Measurements from ENCODE around the gene SCN3A. TPM values are rescaled to one million over a fixed set of nuclear protein-coding genes. Genes with fewer than 3 reads are reported as not detected.

The SCN3A gene
- 4.7 and 5.2 TPM in 2 replicates for polyA plus RNA-seq (2014; cell fraction: cytosol; rRNA removed)
- 7.3 and 8.4 TPM in 2 replicates for polyA plus RNA-seq (2014; cell fraction: nucleus; rRNA removed)

DNA sequence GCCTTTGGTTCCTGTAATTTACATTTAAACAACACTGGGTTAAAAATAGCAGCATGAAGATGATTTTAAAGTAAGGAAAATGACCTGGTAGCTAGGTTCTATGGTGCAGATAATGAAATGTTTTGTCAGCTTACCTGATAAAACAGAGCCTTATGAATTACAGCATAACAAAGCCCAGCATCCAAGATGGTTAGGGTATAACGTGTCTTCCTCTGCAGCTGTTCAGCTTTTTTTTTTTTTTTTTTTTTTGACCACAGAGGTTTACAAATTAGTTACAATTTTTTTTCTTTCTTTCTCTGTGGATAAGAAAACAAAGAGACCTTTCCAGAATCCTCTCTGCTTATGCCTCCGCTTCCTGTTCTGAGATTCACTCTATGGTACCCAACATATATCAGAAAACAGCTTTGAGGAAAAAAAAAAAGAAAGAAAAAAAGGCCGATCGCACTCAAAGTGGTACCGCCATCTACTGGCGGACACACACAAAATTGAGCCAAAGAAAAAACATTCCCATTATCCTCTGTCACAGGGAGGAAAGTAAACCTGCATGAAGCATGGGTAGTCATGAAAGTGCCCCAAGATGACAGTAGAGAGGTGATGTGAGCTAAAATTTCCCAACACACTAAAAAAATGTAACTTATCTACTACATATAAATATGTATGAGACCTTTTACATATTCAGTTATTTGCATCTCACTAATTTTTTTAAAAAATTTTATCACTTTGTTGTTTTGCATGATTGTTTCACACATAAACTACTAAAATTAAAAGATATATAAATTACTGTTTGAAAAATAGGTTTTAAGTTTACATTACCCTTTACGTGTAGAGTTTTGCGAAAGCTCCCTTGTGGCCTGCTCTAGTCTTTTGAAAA, at the start of gene SCN3A:
SCN3A (minus strand) TSS at position 362 of the 871 bp plus-strand sequence. CDS start 27,656 bp downstream, outside the sequence.
- peak; percentile 81 for DNase-seq (ENCODE audit: low spot score)

DNA sequence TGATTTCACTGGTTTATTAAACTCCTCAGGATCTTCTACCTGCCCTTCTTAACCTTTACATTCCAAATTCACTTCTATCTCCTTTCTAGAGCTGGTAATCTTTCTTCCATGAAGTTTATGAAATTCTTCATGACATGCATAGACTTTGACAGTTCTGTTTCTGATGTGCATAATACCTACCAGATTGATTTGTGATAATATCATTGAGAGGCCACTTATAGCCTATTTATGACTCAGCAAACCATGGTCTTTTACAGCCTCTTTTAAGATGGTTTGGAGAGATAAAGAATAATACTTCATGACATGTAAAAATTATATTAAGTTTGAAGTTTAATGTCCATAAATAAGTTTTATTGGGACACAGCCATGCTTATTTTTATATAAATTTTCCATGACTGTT, 49.3 kb upstream of the SCN3A start:
- peak; percentile 22 for DNase-seq (ENCODE audit: low spot score)

DNA sequence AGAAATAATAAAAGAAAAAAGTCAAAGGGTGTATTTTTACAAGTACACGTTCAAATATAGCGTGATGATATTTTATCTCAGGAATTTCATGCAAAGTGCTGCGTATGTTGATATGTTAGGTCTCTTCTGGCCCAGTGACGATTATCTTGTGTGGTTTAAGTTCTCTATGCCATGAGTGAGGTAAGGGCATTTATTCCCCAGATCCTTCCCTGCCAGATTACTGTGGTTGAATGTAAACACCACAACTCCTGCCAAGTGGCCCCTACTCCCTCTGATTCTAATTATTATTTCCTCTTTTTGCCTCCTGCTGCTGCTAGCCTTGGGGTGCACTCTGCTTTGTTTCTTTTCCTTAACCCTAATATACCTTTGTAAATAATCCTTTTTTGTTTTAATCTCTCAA, 47.5 kb upstream of the SCN3A start:
- DNase-seq (ENCODE audit: low spot score): no peak

DNA sequence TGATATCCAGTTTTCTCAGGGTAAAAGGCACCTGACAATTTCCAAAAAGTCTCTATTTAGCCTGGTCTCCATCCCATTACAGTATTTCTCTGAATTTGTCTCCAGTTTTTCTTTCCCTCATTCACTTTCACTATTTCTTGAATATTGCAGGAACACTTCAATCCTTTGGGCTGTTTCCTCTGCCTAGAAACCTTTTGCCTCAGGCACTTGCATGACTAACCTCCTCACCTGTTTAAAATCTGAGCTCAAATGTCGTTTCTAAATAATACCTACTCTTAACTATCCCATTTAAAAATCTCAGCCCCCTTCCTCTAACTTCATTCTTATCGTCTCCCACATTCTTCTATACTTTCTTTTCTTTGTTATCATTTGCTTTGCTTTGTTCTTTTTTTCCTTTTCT, 44.4 kb upstream of the SCN3A start:
- no peak for DNase-seq (ENCODE audit: low spot score)

DNA sequence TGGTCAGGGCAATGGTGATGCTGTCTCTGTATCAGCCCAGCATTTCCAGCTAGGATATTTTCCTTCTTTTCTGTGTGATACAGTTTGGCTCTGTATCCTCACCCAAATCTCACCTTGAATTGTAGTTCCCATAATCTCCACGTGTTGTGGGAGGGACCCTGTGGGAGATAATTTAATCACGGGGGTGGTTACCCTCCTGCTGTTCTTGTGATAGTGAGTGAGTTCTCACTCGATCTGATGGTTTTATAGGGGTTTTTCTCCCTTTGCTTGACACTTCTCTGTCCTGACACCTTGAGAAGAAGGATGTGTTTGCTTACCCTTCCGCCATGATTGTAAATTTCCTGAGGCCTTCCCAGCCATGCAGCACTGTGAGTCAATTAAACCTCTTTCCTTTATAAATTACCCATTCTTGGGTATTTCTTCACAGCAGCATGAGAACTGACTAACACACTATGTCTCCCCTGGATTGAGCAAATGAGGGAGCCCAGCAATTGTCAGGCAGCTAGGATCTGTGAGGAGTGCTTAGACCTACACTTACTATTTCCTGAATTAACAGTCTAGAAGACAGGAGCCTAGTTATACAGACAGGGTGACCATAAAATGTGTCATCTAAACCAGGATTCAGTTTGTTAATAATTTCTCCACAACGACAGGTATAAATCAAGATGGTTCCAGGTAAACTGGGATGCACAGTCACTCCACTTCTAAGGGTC, 41.4 kb upstream of the SCN3A start:
- DNase-seq (ENCODE audit: low spot score): no peak

DNA sequence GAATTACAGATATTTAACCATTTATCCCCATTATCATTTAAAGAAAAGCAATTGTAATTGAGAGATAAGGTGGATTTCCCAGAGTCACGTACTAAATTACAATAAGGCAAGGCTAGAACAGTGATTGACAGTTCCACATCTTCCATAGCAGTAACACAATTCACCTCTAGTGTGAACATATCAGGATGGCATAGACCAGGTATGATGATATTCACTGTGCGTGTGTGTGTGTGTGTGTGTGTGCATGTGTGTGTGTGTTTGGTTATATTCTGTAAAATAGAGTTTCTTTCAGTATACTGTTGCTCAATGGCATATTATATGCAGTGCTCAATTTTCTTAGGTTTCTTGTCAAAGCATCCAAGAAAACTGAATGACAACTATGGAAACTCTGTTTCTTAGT, 37.1 kb upstream of the SCN3A start:
- DNase-seq (ENCODE audit: low spot score): no peak

DNA sequence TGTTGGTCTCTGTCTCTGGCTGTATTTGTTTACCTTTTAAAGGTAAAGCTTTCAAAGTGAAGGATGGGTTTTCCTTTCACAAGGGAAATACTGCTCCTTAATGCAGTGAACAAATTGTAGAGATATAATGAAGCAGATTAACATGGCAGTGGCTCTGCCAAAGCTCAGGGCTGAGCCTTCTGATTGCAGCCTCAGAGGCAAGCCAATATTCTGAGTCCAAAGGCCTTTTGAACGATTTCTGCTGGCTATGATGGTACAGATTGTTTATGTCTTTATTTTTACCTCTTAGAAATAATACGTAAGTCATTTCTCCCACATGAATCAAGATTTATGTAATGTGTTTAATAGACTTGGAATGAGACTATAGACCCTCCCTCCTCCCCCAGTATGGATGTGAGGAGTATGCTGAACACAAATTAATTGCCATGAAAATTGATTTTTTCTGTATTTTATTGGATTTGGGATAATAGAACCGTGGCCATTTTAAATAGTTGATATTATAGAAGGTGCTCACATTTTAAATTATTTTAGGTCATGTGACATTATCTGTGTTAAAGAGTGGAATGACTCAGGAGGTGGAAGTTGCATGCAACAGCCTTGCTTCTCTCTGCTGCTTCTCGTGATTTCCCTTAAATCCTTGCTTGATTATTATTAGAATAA, 36.1 kb upstream of the SCN3A start:
- peak; percentile 56 for DNase-seq (ENCODE audit: low spot score)

DNA sequence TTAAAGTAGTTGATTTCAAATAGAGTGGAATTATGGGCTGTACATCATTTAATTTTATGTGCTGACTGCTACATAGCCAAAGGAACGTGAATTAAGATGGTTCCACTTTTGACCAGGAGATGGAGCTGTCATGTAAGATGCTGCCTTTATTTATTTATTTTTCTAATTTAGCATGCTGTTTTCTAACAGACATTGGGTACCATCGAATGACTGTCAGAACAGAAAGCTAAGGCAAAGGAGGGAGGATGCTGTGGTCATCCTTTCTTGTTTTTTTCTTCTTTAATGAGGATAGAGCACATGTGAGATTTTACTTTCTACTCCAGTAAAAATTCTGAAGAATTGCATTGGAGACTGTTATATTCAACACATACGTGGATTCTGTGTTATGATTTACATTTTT, 35.4 kb upstream of the SCN3A start, which contains the start of gene SCN2A:
SCN2A (plus strand) TSS at position 185 of the 400 bp plus-strand sequence. CDS start 56,410 bp downstream, outside the sequence.
- DNase-seq (ENCODE audit: low spot score): peak; percentile 80

DNA sequence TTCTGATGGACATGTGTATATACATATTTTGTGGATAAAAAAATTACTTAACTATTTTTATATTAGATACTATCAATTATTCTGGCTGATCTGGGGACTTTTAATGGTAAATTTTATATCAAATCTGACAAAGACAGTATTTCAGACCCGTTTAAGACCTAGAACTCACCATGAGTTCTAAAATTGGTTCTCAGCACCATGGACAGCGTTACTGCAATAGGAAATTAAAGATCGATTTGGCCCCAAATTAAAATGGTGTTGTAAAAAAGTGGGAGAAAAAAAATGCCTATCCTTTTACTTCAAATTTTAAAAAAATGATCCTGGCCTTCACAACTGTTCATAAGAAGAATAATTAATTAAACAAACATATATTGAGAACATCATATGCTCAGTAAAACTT, 34.4 kb upstream of the SCN3A start:
- DNase-seq (ENCODE audit: low spot score): no peak

DNA sequence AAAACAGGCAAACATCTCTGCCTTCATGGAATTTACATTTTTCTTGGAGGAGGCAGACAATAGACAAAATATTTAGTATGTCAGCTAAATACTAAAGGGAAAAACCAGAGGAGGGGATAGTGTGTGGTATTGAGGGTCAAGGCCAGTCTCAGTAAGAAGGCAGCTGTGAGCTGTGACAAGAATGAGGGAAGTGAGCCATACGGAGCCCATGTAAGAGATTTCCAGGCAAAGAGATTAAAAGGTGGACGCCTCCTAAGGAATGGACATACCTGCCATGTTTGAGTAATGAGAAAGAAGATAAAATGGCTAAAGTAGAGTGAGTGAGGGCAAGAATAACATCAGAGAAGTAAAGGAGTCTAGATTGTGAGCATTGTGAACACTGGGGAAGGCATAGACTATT, 33.2 kb upstream of the SCN3A start:
- DNase-seq (ENCODE audit: low spot score): no peak

DNA sequence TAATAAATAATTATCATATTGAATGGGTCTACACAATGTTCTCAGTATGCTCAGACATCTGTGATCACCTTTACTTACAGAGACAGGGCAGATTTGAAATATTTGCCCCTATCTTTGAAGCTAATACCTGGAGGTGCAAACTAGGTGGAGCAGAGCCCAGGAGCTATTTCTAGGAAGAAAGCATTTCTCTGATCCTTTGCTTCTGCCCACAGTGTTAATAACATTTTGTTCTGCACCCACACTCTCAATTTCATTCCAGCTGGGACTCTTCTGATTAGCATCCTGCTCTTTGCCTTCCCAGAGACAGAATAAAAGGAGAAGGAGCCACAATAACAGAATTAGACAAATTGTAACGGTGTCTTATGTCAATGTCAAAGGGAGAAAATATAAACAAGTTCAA, 23.7 kb upstream of the SCN3A start:
- no peak for DNase-seq (ENCODE audit: low spot score)

DNA sequence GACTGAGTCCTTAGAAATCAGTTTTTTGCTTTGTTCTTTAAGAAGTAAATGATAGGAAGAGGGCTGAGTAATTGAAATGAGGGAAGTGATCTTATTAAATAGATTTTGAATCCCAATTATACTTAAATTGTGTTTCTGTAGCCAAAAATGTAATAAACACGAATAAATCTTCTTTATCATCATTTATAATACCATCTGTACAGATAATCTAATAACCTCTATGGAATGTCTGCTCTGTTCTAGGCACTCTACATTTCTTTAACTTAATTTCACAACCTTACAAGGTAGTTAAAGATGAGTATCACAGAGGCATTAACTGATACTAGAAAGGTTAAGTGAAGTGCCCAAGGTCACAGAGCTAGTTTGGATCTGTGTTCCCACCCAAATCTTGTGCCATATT, 21.1 kb upstream of the SCN3A start:
- DNase-seq (ENCODE audit: low spot score): peak; percentile 40

DNA sequence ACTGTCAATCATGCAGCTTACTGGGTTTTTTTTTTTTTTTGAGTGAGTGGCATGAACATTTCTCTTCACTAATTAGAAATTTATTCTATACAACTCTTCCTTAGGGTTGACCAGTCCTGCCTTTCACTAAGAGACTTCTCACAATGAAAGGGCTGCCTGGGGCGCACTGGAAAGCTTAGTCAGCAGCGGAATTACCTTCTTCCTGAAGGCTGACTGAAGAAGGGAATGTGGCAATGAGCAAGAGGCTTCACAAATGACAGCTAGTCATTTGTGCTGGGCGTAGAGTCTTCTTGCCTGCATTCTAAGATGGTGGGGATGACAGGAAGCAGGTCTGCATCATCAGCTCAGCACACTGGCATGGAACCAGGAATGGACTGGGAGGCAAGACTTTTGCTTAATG, 15.6 kb upstream of the SCN3A start:
- DNase-seq (ENCODE audit: low spot score): no peak

DNA sequence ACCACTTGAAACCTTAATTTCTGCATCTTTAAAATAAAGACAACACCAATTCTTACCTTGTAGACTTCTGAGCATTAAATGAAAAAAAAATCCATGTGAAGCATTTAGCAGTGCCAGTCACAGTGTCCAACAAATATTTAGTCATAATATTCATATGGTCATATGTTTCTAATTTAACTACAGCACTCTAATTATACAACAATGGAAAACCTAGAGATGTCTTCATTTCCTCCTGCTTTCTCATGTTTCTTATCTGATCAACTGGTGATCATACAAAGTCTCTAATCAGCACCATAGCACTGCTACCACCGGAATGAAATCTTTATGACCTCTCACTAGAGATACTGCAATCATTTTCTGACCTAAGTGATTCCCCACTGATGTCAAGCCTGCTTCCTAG, 10.2 kb upstream of the SCN3A start:
- no peak for DNase-seq (ENCODE audit: low spot score)

DNA sequence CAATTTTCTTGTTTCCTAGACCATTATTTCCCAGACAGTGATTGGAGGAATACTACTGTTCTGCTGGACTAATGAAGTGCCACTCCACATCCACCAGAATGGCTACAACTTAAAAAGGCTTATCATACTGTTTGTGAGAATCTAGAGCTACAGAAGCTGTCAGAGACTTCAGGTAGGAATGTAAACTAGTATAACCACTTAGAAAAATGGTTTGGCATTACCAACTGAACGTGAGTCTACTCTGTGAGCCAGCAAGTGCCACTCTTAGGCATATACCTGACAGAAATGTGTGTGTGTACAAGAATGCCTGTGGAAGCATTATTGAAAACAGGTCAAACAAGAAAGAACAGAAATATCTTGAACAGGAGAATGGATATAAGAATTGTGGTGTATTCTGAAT, 4.2 kb upstream of the SCN3A start:
- no peak for DNase-seq (ENCODE audit: low spot score)

DNA sequence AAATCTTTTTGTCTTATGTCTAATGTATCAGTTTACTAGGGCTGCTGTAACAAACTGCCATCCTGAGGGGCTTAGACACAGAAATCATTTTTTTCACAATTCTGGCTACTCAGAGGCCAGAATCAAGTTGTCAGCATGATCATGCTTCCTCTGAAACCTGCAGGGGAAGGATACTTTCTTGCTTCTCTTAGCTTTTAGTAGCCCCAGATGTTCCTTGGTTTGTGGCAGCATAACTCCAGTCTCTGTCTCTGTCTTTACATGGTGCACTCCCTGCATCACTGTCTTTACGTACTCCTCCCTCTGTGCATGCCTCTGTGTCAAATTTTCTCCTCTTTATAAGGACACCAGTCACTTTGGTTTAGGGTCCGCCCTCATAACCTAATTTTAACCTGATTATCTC, 2.0 kb upstream of the SCN3A start:
- no peak for DNase-seq (ENCODE audit: low spot score)

DNA sequence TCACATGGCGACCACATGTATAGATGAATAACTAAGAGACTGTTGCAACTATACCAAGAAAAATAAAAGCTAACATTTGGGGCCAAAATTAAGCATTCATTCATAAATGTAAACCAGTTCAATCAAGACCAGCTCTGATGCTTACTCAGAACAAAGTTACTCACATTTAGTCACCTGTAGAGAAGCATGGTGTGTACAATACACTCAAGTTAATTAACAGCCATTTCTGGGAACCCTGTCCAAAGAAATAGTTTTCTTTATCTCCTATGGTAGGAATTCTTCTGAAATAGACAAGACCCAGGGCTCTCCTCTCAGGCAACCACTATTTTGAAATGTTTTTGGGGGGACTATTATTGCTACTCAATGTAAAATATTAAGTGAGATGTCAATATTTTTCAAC, 1.6 kb downstream of the SCN3A start:
- no peak for DNase-seq (ENCODE audit: low spot score)

DNA sequence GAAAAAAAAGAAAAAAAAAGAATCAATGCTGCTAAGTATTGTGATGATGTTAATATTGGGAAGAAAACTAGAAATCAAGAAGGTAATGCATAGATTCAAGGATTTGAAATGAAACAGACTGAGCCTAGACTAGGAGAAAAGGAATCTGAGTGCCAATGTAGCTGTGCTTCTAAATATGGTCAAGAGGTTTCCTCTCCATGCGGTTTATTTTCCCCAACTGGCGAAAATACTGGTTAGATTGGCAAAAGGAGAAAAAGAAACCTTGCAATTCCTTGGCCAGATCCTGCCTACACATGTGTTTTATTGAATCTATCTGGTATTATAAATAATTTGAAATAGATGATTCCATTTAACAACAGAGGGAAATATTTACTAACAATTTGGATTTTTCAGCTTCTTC, 5.7 kb downstream of the SCN3A start:
- DNase-seq (ENCODE audit: low spot score): no peak

DNA sequence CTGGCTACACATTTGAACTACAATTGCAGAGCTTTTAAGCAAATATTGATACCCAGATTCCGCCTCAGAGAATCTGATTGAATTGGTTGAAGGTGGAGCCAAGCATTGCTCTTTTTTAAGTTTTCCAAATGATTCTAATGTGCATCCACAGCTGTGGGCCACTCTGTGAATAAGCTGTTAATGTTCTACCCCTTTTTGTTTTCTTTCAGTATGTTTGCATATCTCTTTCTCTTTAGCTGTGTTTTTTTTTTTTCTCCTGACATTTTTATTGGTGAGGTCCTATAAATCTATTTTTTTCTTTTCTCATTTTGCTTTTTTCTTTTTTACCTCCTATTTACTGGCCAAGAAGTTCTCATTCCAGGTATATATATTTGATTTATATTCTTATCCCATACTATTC, 6.5 kb downstream of the SCN3A start:
- no peak for DNase-seq (ENCODE audit: low spot score)

DNA sequence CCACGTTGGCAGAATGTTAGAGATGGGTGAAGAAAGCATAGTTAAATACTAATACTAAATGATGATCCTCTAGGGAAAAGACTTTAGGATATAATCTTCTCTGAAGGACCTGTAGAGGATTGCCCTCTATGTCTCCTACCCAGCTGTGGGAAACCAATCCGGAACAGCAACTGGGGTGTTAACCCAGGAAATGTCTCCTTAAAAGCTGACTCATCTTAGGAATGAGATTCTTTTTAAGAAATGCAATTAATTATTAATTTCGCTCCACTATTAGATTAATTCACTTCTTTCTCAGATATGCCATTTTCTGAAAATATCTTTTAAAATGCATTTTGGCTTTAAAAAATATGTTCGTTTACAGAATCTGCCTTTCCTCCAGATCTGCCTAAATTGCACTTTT, 7.4 kb downstream of the SCN3A start:
- DNase-seq (ENCODE audit: low spot score): no peak

DNA sequence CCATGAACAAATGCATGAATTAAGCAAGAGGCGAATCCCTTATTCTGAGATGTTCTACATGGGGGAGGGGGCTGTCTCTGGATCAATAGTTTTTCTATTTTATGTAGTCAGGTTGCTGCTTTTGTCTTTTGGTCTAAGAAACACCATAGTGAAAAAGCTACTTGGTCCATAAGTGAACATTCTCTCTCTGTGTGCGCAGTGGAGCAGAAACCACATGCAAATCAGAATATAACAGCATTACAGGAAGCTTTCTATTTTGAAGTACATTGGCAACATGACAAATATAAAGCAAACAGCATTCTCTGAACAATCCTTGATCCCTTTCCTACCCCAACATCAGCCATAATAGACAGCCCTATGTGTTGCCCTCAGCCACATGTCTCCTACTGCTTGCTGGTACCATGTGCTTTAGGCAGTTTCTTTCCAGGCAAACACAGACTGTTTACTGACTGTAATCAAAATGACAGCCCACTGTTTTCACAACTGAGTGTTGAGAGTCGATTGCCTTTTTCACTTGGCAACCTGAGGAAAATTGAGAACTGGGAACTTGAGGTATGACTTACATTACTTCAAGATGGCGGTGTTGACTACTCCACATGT, 10.6 kb downstream of the SCN3A start:
- DNase-seq (ENCODE audit: low spot score): no peak

DNA sequence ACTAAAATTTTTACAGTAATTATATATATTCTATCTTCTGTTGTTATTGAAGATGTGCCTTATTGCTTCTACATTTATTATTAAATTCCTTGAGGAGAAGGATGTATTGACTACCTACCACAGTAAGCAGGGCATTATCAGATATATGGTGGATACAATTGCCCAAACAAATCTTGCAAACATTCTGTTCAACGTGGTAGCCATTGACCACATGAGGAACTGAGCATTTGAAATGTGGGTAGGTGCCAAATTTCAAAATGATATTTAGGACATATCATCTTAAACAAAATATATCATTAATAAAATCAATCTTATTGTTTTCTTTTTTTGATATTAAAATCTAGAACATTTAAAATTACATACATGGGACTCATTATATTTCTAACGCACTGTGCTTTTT, 11.1 kb downstream of the SCN3A start:
- DNase-seq (ENCODE audit: low spot score): no peak
